RWPE2 (cell line): ENCODE data around the gene SS18.

Experiments used
- ATAC-seq: fragments of 200-7000 bp; cut with Tn5 transposase; 3 replicates; pipeline ENCODE4 v1.9.1; 2021; ENCODE audit warnings: low read depth
- DNase-seq: peaks from one replicate; pipeline ENCODE4 v3.0.0-alpha.2; 2020; ENCODE audit warnings: low spot score
- H3K27ac ChIP-seq: fragments of 450-650 bp; 2 replicates; pipeline ENCODE4 v1.5.1; 2017; ENCODE audit warnings: mild to moderate bottlenecking; ENCODE audit not compliant: poor library complexity, severe bottlenecking
- H3K27me3 ChIP-seq: fragments of 250-450 bp; sonication (Bioruptor Pico); 2 replicates; pipeline ENCODE4 v1.5.1; 2021; ENCODE audit warnings: mild to moderate bottlenecking, moderate library complexity; ENCODE audit not compliant: insufficient read depth, poor library complexity, severe bottlenecking
- H3K36me3 ChIP-seq: fragments of 250-450 bp; sonication (Bioruptor Pico); 2 replicates; pipeline ENCODE4 v1.5.1; 2020; ENCODE audit warnings: low read depth, mild to moderate bottlenecking, moderate library complexity
- H3K4me1 ChIP-seq: fragments of 250-450 bp; sonication (Bioruptor Pico); 2 replicates; pipeline ENCODE4 v1.5.1; 2021; ENCODE audit warnings: mild to moderate bottlenecking, moderate library complexity; ENCODE audit not compliant: insufficient read depth, poor library complexity, severe bottlenecking
- H3K4me3 ChIP-seq: fragments of 250-450 bp; sonication (Bioruptor Pico); 2 replicates; pipeline ENCODE4 v1.5.1; 2021; ENCODE audit warnings: mild to moderate bottlenecking, moderate library complexity; ENCODE audit not compliant: severe bottlenecking
- H3K9me3 ChIP-seq: fragments of 250-450 bp; sonication (Bioruptor Pico); 2 replicates; pipeline ENCODE4 v1.5.1; 2021; ENCODE audit warnings: mild to moderate bottlenecking, moderate library complexity; ENCODE audit not compliant: severe bottlenecking
- TF ChIP-seq, protein P1 (sequence below): fragments of 450-650 bp; IDR thresholded peaks from one replicate; pipeline ENCODE4 v1.5.1; 2017; ENCODE audit warnings: mild to moderate bottlenecking, moderate library complexity; ENCODE audit not compliant: poor library complexity, severe bottlenecking

The SS18 gene

DNA sequence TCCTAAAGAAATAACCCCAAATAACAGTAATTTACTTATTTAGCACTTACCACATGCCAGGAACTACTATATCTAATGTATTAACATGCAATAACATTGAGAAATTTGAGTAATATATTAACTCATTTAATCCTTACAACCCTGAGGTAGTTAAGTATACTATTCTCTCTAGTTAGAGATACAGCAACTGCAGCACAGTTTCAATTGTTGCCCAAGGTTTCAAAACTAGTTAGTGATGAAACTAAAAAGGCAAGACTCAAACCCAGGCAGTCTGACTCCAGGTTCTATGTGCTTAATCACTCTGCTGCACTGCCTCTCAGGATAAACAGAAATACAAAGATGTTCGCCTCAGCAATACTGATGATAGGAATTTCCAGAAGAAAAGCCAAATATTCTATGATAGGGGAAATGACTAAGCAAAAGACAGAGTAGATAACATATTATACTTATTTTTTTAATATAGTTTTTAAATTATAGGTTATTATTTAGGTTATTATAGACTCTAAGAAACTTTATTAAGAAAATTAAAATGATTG is 88.0 kb downstream of the SS18 start:
- Histone ChIP-seq H3K4me1 (no peaks in the 10 kb centered on the region), H3K36me3 (no peaks in the 10 kb centered on the region), H3K27me3 (no peaks in the 10 kb centered on the region), H3K9me3 (no peaks in the 10 kb centered on the region), H3K4me3 (no peak overlapping the region), H3K27ac (no peak overlapping the region)
- ATAC-seq (no peak), DNase-seq (no peak)
- TF ChIP-seq, protein P1, sequence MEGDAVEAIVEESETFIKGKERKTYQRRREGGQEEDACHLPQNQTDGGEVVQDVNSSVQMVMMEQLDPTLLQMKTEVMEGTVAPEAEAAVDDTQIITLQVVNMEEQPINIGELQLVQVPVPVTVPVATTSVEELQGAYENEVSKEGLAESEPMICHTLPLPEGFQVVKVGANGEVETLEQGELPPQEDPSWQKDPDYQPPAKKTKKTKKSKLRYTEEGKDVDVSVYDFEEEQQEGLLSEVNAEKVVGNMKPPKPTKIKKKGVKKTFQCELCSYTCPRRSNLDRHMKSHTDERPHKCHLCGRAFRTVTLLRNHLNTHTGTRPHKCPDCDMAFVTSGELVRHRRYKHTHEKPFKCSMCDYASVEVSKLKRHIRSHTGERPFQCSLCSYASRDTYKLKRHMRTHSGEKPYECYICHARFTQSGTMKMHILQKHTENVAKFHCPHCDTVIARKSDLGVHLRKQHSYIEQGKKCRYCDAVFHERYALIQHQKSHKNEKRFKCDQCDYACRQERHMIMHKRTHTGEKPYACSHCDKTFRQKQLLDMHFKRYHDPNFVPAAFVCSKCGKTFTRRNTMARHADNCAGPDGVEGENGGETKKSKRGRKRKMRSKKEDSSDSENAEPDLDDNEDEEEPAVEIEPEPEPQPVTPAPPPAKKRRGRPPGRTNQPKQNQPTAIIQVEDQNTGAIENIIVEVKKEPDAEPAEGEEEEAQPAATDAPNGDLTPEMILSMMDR, result no peak

GRCh38 chr18:25998461-25998860 is 92.0 kb downstream of the SS18 start:
- DNase-seq (no peak), ATAC-seq (no peak)
- H3K9me3 ChIP-seq, result no peaks in the 10 kb centered on the region
- no peak overlapping the region for H3K27ac ChIP-seq
- H3K36me3 ChIP-seq, result no peaks in the 10 kb centered on the region
- TF ChIP-seq, protein P1, result no peak
- no peaks in the 10 kb centered on the region for H3K4me1 ChIP-seq
- H3K4me3 ChIP-seq, result no peak overlapping the region
- no peaks in the 10 kb centered on the region for H3K27me3 ChIP-seq

- H3K27ac ChIP-seq, result no peak overlapping the region
- no peaks in the 10 kb centered on the region for H3K36me3 ChIP-seq
- no peaks in the 10 kb centered on the region for H3K9me3 ChIP-seq
- no peaks in the 10 kb centered on the region for H3K27me3 ChIP-seq
- DNase-seq, result no peak
- no peak overlapping the region for H3K4me3 ChIP-seq
- ATAC-seq, result no peak
- TF ChIP-seq, protein P1, result no peak
- H3K4me1 ChIP-seq, result no peaks in the 10 kb centered on the region
Measured at GRCh38 chr18:25992566-25992965, 97.8 kb downstream of the SS18 start.

DNA sequence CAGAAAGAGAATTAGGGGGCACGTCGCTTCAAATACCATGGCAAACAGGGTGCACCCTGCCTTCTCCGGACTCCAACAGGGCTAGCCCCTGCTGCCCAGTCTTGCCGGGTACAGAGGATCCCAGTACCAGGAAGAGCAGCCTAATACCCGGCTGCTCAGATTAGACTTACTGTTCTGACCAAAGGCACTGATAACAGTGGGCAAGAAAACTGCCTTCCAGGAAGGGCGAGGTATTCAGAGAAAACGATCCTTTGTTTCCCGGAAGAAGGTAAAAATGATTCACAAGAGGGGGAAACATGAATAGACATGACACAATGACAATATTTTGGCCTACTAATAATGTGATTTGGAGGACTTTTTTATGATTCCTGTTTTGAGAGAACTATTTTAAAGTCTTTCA is 99.9 kb downstream of the SS18 start:
- ATAC-seq, result no peak
- H3K4me3 ChIP-seq, result no peak overlapping the region

More for the DNA sequence above, 99.9 kb downstream of the SS18 start:
- no peak for DNase-seq
- H3K4me1 ChIP-seq, result no peaks in the 10 kb centered on the region
- H3K36me3 ChIP-seq, result no peaks in the 10 kb centered on the region
- no peaks in the 10 kb centered on the region for H3K27me3 ChIP-seq
- no peak overlapping the region for H3K27ac ChIP-seq
- H3K9me3 ChIP-seq, result no peaks in the 10 kb centered on the region
- TF ChIP-seq, protein P1, result no peak
